Activated effector memory CD4-positive, alpha-beta T cell treated with anti-CD3 and anti-CD28 coated beads, Interleukin-2, amount 50 U/mL, for 16 hours (primary cell): ENCODE data around the gene FMN1.

Experiments used
- DNase-seq: peaks from one replicate; pipeline ENCODE4 v3.0.0-alpha.2; 2020

Gene FMN1

DNA sequence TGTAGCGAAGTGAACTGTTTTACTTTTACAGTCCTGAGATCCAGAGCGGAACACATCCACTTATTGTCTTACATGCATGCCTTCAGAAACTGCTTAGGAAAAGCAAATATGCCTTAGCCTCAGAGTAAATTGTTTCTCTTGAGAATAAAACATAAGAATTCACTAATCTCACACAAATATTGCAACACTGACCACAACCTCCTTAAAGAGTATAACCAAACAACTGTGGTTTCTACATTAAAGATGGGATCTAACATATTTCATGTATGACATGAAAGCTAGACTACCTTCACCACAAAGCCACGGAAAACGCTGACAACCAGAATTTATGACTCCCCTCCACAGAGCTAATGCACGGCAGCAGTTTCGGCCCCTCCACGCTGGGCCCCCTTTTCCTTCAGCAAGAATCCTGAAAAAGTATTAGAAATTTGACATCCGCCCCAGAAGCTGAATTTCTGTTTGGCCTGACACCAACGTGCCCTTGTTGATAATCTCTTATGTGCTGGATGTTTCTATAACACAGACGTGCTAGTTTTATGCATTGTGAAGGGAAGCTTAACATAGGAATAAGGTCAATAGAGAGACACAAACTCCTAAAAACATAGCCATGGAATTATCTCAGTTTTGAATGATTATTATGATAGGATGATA, 392.1 kb downstream of the FMN1 start:
- no peak for DNase-seq

DNA sequence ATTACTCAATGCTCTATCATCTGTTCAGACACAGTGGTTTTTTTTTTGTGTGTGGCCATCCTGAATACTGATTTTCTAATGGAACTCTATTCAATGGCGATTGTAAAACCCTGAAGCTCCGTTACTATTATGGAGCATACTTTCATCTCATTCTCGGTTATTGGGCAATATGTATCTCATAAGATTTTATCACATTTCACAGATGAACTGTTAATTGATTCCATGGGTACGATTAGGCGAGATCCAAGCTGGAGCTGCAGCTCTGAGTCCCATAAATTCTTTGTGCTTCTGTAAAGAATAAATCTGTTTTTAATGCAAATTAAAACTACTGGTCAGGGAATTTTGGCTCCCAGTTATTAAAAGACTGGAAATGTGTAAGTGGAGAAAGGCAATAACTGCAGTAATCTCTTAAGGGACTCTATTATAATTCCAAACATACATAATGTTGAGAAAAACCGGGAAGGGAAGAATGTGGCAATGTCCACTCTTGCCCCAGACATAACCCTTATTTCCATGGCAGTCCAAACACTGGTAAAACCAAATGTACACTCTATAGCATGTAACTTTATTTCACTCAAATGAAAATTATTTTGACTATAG, 394.5 kb downstream of the FMN1 start:
- no peak for DNase-seq

DNA sequence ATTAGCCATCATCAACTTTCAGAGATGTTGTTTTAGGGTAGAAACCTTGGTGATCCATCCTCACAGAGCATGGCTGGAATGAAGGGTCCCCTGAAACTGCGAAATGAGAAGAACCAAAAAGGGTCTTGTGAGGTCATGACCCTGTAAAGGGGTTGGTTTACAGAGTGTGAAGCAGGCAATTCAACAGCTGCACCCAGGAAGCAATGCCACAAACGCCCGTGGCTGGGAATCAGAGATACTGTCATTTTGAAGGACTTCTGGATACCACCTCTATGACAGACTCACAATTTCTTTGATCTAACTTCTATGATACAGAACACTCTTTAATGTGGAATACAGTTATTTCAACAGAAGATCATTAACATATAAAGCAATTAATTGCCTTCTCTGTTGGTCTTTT, 397.7 kb downstream of the FMN1 start:
- DNase-seq, result no peak

DNA sequence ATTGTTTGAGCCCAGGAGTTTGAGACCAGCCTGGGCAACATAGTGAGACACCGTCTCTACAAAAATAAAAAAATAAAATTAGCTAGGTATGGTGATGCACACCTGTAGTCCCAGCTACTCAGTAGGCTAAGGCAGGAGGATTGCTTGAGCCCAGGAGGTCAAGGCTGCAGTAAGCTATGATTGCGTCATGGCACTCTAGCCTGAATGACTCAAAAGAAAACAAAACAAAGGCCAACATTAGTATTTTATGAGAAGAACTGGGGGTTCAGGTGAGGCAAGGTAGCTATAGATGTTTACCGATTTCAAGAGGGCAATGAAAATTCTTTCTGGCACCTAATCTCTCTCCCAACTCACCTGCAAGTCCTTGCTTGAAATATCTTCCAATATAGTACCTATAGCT, 399.5 kb downstream of the FMN1 start:
- no peak for DNase-seq

DNA sequence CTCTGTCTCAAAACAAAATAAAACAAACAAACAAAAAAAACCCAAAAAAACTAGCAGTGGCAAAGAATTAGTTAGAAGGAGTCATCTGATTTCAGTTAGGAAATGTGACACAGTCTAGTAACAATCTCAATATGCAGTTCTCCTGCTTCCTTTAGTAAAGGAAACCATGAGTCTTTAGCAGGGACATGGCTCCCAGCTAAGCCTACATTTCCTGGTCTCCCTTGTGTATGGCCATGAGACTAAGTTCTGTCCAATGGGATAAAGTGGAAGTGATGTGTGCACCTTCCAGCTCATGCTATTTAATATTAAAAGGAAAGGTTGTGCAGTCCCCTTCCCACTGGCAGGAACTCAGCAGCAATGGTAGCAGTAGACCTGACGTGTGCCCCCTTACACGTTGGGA, 402.1 kb downstream of the FMN1 start:
- no peak for DNase-seq

DNA sequence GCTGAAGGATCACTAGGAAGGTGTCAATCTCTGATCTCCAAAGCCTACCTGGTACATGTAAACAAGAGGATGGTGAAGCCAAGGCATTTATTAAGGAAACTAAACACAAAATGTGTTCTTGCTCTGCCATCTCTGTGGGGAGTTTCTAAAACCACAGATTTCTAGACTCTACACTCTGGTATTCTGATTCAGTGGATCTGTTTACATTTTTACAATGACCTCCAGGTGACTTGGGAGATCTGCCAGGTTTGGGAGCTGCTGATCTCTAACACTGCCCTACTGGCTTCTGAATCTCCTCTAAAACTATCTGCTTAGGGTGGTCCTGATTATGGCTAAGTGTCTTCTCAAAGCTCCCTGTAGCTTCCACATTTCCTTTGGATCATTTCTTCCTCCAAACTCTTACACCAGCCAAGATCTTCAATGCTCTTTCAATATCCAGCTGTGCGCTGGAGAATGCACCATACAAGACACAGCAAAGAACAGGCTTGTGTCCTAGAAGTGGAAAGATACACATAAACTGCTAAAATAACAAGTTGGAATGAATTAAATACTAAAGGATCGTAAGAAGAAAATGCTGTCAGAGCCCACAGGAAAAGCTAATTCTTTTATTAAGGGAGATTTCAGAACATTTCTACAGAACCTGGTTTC, 404.0 kb downstream of the FMN1 start:
- DNase-seq, result no peak

DNA sequence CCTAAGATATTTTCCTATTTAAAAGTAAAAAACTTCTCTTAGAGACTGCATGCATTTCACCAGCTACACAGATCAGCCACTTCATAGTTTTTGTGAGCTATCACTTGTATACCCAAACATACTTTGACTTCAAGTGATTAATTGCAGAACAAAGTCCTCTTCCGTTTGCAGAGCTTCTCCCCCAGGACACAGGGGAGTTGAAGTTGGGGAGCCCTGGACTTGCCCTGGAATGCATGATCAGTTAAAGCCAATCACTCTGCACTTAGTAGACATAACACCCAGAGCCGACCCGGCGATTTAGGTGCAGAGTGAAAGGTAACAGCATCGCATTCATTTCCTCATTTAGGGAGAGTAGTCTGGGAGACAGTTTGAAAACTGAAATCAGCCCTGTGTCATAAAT, 406.6 kb downstream of the FMN1 start:
- DNase-seq, result no peak

DNA sequence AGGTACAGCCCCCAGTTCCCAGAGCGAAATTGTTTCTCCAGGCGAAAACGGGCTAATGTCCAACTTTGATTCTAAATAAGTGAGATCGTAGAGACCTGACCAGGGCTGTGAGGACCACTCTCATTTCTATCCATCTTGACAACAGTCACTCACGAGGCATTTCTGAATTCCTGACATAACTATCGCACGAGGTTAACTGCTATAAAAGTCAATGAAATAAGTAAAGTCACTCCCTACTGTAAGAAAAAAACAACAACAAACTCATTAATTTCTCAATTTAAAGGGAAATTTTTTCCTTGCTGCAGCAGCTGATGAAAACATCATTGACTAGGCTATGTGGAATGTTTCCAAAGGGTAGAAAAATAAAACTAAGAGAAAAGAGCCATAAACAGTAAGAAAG, 407.6 kb downstream of the FMN1 start:
- no peak for DNase-seq

DNA sequence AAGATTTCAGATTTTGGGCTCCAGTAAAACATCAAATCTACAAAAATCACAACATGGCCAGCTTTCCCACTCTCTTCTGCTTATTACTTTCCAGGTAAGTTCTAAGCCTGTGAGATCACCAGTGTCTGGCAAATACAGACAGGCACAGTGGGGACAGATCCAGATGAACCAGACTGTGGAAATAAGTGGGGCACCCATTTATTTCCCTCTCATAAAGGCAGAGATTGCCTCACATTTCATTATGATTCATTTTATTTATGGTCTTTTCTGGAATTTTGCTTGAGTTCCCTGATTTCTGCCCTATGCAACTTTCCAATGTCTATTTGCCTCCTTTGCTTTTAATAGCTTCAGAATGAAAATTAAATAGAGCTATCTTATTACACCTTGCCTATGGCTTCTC, 409.9 kb downstream of the FMN1 start:
- no peak for DNase-seq

DNA sequence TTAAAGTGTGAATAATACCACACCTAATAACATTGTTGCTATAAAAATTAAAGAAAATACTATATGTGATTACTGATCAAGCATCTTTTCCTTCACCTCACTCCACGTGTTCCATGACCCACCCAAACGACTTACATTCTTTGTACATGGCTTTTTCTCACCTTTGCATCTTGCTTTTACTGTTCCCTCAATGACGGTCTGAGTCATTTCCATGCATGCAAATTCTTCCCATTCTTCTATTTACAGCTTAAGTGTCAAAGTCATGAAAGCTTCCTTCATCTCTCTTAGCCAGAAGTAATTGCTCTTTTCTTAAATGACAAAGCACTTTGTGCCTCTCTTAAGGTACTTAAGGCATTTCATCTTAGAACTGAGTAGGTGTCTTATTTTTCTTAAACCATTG, 412.7 kb downstream of the FMN1 start:
- no peak for DNase-seq

DNA sequence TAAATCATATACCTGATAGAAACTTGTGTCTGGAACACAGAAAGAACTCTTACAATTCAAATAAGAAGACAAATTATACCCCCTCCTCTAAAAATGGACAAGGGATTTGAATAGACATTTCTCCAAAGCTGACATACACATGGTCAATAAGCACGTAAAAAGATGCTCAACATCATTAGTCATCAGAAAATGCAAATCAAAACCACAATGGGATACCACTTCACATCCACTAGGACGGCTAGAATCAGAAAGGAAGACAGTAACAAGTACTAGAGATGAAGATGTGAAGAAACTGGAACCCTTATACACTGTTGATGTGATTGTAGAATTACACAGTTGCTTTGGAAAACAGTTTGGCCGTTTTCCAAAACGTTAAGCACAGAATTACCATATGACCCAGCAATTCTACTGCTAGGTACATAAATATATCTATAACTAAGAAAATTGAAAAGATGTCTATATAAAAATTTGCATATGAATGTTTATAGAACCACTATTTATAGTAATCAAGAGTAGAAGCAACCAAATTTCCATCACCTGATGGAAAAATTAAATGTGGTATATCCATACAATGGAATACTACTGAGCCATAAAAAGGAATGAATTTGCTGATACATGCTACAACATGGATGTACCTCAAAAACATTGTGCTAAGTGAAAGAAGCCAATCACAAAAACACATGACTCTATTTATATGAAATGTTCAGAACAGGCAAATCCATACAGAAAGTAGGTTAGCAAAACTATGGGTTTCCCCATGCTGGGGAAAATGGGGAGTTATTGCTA, 415.9 kb downstream of the FMN1 start:
- DNase-seq, result no peak

DNA sequence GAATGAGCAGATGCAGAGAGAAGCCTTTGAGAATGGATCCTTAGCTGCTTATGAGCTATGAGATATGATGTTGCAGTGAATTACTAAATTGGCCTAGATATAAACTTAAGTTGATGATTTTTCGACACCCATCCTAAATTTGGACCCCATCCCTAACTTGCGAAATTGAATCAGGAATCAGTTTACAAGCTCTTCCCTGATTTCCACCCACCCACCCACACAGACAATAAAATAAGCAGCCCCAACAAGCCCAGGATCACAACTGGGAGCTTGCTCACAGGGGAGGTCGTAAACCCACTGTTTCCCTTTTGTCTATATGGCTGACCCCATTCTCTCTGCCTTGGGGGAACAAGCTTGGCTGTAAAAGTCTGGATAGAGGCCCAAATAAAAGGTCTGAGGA, 419.4 kb downstream of the FMN1 start:
- no peak for DNase-seq

DNA sequence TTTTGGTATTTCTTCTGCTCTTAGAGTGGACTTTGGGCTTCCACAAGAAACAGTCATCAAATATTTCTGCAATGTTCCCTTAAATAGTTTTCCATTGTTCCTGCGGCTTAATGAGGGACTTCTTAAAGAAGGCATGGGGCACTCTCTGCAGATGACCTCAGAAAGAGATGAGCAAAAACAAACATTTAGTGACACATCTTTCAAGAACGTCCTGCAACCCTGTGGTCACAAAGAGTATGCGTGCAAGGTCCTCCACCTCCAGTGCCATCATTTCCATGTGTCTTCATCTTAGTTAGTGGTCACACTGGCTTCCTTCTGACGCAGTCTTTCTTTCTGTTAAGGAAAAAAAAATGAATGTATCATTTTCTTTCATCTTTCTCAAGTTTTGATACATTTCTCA, 420.5 kb downstream of the FMN1 start:
- no peak for DNase-seq

DNA sequence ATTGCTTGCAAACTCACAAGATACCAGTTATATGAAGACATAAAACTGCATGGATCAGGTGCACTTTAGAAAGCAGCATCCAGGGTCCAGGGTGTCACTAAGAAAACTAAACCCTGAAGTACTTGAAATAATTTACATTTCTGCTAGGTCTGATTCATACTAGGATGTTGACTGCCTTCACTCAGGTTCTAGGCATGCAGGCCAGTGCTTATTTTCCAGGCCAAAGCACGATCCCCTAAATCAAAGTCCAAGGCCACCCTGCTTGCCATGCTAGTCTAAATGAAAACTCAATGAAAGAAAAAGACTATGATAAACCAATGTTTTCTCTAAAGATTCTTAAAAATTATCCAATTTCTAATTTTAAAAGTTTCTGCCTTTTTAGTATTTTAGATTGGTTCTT, 427.3 kb downstream of the FMN1 start:
- no peak for DNase-seq

DNA sequence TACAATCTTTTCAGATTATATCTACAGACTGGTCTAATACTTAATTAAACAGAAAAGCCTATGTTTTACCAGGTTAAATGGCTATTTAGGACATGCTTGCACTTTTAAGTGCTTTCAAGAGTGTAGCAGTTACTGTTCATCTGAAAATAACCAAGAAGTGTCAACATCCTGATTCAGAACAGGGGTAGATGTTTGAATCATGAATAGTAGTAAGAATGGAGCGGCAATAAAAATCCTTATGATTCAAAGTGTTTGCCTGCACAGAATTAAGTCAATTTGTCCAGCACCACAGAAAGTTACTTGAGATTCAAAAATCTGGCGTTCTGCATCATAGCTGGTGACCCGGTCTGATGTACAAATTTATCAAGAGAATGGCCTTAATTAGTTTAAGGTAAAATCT, 428.4 kb downstream of the FMN1 start:
- DNase-seq, result no peak

DNA sequence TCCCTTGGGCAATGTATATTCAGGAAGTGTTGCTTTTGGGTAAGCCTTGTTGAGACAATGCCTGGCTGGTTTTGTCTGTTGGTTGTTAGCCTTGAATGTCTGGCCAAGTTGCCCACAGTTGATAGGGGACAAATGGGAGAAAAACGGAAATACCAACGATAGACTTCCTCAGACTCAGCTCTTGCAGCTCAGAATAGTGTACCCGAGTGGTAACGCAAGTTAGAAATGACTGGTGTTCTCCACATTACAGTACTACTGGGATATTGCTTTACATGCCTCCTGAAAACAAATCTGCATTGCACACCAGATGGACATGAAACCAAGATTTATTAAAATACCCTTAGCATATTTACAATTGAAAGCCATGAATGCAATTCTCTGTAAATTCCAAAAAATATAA, 429.3 kb downstream of the FMN1 start:
- no peak for DNase-seq

DNA sequence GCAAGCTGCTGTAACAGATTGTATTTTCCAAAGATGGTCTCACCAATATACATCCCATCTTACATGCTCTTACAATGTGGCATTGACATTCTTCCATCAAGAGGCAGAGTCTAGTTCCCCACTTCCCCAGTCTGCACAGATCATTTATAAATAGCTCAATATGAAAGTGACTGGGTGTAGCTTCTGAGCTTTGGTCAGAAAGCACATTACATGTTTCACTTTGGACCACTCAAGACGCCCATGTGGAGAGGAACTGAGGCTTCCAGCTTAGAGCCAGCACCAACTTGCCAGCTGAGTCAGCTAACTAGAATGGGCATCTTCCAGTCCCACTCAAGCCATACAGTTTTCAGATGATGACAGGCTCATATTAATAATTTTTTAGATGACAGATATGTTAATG, 431.2 kb downstream of the FMN1 start:
- DNase-seq, result no peak

DNA sequence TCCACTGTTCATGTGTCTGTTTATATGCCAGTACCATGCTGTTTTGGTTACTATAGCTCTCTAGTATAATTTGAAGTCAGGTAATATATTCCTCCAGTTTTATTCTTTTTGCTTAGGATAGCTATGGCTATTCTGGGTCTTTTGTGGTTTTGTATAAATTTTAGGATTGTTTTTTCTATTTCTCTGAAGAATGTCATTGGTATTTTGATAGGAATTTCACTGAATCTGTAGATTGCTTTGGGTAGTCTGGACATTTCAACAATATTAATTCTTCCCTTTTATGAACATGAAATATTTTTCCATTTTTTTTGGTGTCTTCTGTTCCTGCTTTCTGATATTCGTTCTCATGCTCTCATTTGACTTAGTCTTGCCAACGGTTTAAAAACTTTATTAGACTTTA, 437.1 kb downstream of the FMN1 start:
- DNase-seq, result no peak

DNA sequence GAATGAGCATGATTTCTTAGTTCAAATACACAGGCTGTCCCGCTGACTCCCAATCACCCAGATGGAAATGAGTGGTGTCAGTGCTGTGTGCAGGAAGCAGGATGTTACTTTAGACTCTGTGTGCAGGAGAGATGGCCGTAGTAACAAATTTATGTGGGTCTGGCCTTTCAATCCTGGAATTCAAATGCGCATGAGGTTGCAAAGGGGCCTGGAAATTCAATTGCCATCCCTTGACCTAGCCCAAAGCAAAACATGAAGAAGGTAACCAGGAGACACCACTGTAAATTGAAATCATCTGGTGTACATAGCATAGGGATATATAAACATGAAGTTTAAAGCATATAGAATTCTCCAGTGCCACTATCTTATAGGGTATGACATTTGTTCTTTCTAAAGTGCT, 443.5 kb downstream of the FMN1 start:
- DNase-seq, result no peak

DNA sequence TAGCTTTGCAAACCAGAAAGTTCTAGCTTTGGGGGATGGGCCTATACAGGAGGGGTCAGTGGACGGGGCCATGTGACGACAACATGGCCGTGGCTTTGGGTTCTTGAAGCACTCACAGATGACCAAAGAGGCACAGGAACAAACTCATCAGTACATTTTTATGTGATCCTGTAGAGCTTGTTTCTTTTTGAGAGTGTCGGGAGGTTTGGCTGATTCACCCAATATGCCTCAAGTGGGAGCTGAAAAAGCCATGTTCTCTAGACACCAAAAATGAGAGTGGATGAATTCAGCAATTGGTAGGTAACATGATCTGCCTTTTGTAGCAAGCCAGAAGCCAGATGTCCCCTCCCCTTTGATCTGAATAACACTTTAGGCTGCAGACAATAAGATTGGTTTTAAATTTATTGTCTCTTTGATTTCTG, 446.6 kb downstream of the FMN1 start:
- no peak for DNase-seq

DNA sequence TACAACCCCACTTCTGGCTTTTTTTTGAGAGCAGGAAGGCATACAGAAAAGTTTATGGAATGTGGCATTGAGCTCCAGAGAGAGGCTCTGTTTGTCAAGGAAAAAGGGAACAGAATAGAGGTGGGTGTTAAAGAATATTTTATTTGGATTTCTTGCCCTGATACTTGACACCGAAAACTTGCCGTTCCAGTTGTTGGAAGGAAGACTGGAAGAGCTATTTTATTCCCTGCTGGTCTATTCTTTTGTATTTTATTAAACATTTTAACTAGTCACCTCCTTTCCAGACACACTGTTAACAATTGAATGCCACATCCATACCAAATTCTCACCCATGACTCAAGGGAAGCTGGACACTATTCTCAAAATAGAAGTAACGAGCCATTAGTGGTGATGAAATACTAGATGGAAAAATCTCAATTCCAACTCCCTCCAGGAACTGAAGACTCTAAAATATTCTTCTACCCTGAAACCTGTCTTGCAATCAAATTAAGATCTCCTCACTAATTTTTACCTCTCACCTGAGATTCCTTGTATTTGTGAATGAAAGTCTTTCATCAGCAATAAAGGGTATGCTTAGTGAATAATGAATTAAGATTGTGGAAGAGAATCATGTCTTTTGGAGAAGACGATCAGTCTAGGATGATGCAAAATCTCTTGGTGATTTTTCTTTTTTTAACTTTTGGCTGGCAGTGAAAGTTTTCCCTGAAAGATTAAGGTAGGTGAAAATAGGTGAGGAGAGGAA, 448.2 kb downstream of the FMN1 start:
- no peak for DNase-seq

DNA sequence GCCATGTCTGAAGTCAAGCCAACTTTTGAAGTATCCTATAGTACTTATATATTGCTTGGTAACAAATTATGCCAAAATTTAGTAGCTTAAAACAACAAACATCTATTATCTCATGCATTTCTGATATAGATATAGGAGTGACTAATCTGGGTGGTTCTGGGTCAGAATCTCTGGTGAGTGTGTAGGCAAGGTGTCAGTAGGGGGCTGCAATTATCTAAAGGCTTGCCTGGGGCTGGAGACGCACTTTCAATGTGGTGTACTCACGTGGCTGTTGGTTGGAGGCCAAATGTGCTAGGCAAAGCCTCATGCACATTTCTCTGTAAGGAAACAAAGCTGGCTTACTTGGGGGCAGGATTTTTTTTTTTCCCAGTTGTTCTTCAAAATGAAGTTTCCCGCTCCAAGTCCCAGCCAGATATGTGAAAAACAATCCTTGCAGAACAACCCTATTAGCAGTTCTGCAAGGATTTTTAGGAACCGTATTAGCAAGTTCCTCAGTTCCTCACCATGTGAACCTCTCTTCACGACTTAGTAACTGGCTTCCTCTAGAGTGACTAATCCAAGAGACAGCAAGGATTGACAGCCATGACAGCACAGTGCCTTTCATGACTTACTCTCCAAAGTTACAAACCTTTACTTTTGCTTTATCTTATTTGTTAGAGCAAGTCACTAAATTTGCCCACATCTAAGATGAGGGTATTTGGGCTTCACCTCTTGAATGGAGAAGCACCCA, 450.9 kb downstream of the FMN1 start:
- DNase-seq, result no peak
